K562 (cell line): ENCODE data around the gene CLHC1.

ENCODE experiments used
- CTCF ChIP-seq, 3 experiments: IDR thresholded peaks in 2 of 3; conservative IDR thresholded peaks in 1 of 3; 2 replicates each; pipeline ENCODE4 v1.5.1; 2011 to 2012; ENCODE audit warnings: low read length in 3 of 3, mild to moderate bottlenecking in 3 of 3, control low read depth in 2 of 3, improper control_type of control experiment in 1 of 3, inconsistent platforms in 1 of 3, low read depth in 1 of 3, mixed read lengths in 1 of 3, moderate library complexity in 1 of 3; ENCODE audit not compliant: insufficient read depth in 2 of 3
- RHOXF2B ChIP-seq: fragments of 250-450 bp; sonication (Bioruptor Pico); conservative IDR thresholded peaks from 2 replicates; pipeline ENCODE4 v1.5.1; 2021

DNA sequence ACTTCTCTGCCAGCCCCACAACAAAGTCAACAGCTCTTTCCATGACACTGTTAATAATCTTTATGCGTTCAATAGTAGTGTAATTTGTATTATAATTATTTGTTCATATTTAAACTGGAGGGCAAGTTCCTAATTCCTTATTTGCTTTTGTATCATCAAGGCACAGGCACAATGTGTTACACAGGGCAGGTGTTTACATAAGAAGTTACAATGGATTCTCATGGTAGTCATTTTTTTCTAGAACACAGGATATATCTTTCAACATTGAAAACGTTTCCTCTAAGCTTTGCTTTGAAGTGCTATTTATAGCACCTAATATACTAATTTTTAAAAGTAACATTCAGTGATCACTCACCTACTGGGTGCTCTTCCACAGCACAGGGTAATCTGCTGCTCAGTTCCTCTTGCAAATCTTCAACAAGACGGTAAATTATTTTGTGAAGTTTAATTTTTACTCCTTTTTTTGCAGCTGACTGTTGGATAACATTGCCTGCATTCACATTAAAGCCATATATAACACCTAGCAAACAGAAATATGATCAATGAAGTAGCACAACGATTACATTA lies 7.6 kb upstream of the CLHC1 start:
- TF ChIP-seq RHOXF2B (CRISPR knock-in tag) (no peak), CTCF (IDR thresholded peaks at IDR 0.05 in 2 of 3, conservative IDR thresholded peaks at IDR 0.05 in 1 of 3; ENCODE audit: insufficient read depth in 2 of 3, low read depth in 1 of 3, low read length in 3 of 3) (no peak)
